ENCODE measurements around the gene COL21A1. TPM values are rescaled to one million over a fixed set of nuclear protein-coding genes. Genes with fewer than 3 reads are reported as not detected.

The COL21A1 gene
- total RNA-seq, 1 experiment from 2014 or later, result 3.3 TPM

- Histone ChIP-seq H3K4me1 (ENCODE audit: control insufficient read depth, insufficient read depth, low read length) (no peaks in the 10 kb centered on the region), H3K27ac (ENCODE audit: low read length) (no peak overlapping the region), H3K4me3 (ENCODE audit: low read depth in 2 of 2, low read length in 2 of 2) (no peak overlapping the region), H3K36me3 (ENCODE audit: control insufficient read depth, insufficient read depth, low read length) (no peaks in the 10 kb centered on the region), H3K27me3 (ENCODE audit: control insufficient read depth, insufficient read depth, low read length) (no peaks in the 10 kb centered on the region), H3K9me3 (ENCODE audit: control insufficient read depth, insufficient read depth, low read depth, low read length) (no peaks in the 10 kb centered on the region; the same call in 1 of the 2 replicates)
- DNase-seq (ENCODE audit: low read depth, low spot score), result no peak
- intact Hi-C loops (cut with micrococcal nuclease; ENCODE audit: unreplicated experiment), result no loop called here
- BruUV-seq (replicated peaks), result no TSS peak
- no peak for ATAC-seq
- CTCF ChIA-PET, result interaction anchor here (0.6 kb wide), 1 partner anchor 225 kb away, joined by 4 read pairs; no protein-coding TSS in a partner anchor
- in situ Hi-C loops (cut with HindIII; ENCODE audit: low pct_unique_long_range_greater_than_20kb, low sequenced_read_pairs), result no loop called here
- POLR2A ChIA-PET, result no interaction called here
- TF ChIP-seq TCF7L2 (IDR thresholded peaks at IDR 0.05; ENCODE audit: low read depth, low read length), result no peak
Observed at GRCh38 chr6:56109149-56109548, 138.2 kb downstream of the COL21A1 start.

GRCh38 chr6:56106231-56106630 lies 141.1 kb downstream of the COL21A1 start:
- ATAC-seq (no peak), DNase-seq (ENCODE audit: low read depth, low spot score) (no peak)
- POLR2A ChIA-PET, result no interaction called here
- Histone ChIP-seq H3K36me3 (ENCODE audit: control insufficient read depth, insufficient read depth, low read length) (no peaks in the 10 kb centered on the region), H3K9me3 (ENCODE audit: control insufficient read depth, insufficient read depth, low read depth, low read length) (no peaks in the 10 kb centered on the region; the same call in 1 of the 2 replicates), H3K27me3 (ENCODE audit: control insufficient read depth, insufficient read depth, low read length) (no peaks in the 10 kb centered on the region), H3K4me3 (ENCODE audit: low read depth in 2 of 2, low read length in 2 of 2) (no peak overlapping the region), H3K4me1 (ENCODE audit: control insufficient read depth, insufficient read depth, low read length) (peaks cover 7% of the 10 kb centered on the region; the same call in 1 of the 2 replicates), H3K27ac (ENCODE audit: low read length) (no peak overlapping the region)
- no peak for TF ChIP-seq TCF7L2 (IDR thresholded peaks at IDR 0.05; ENCODE audit: low read depth, low read length)
- TF ChIP-seq CTCF (IDR thresholded peaks at IDR 0.05), result no peak
- TF ChIP-seq POLR2AphosphoS5 (IDR thresholded peaks at IDR 0.05; ENCODE audit: low read depth, low read length), result no peak
- no peak for TF ChIP-seq SIN3A (IDR thresholded peaks at IDR 0.05; ENCODE audit: borderline replicate concordance, insufficient read depth, low read depth, low read length)
- TF ChIP-seq REST (IDR thresholded peaks at IDR 0.05; ENCODE audit: insufficient read depth in 1 of 2, low read depth in 2 of 2, low read length in 1 of 2), result no peak
- intact Hi-C loops (cut with micrococcal nuclease; ENCODE audit: unreplicated experiment), result no loop called here
- no TSS peak for BruUV-seq (replicated peaks)
- CTCF ChIA-PET, result no interaction called here
- in situ Hi-C loops (cut with HindIII; ENCODE audit: low pct_unique_long_range_greater_than_20kb, low sequenced_read_pairs), result no loop called here

GRCh38 chr6:56104591-56104990 lies 142.8 kb downstream of the COL21A1 start:
- no peaks in the 10 kb centered on the region for H3K36me3 ChIP-seq (ENCODE audit: control insufficient read depth, insufficient read depth, low read length)
- no peak overlapping the region for H3K27ac ChIP-seq (ENCODE audit: low read length)
- ATAC-seq (no peak), DNase-seq (ENCODE audit: low read depth, low spot score) (no peak)
- TF ChIP-seq POLR2AphosphoS5 (IDR thresholded peaks at IDR 0.05; ENCODE audit: low read depth, low read length) (no peak), SIN3A (IDR thresholded peaks at IDR 0.05; ENCODE audit: borderline replicate concordance, insufficient read depth, low read depth, low read length) (no peak), REST (IDR thresholded peaks at IDR 0.05; ENCODE audit: insufficient read depth in 1 of 2, low read depth in 2 of 2, low read length in 1 of 2) (no peak), TCF7L2 (IDR thresholded peaks at IDR 0.05; ENCODE audit: low read depth, low read length) (no peak), CTCF (IDR thresholded peaks at IDR 0.05) (no peak)
- H3K27me3 ChIP-seq (ENCODE audit: control insufficient read depth, insufficient read depth, low read length), result no peaks in the 10 kb centered on the region
- peaks cover 14% of the 10 kb centered on the region; the same call in 1 of the 2 replicates for H3K4me1 ChIP-seq (ENCODE audit: control insufficient read depth, insufficient read depth, low read length)
- BruUV-seq (replicated peaks), result no TSS peak
- H3K9me3 ChIP-seq (ENCODE audit: control insufficient read depth, insufficient read depth, low read depth, low read length), result no peaks in the 10 kb centered on the region
- in situ Hi-C loops (cut with HindIII; ENCODE audit: low pct_unique_long_range_greater_than_20kb, low sequenced_read_pairs) (no loop called here), intact Hi-C loops (cut with micrococcal nuclease; ENCODE audit: unreplicated experiment) (no loop called here)
- H3K4me3 ChIP-seq (ENCODE audit: low read depth in 2 of 2, low read length in 2 of 2), result no peak overlapping the region
- ChIA-PET CTCF (no interaction called here), POLR2A (no interaction called here)

Measured in Panc1 (cell line).